Measurements from ENCODE around the gene MIA2. TPM values are rescaled to one million over a fixed set of nuclear protein-coding genes. Genes with fewer than 3 reads are reported as not detected.
"Not testable (repeated sequence)": the region's sequence is repeated elsewhere in the genome, so short reads cannot be mapped to it uniquely, and the experiment has no call there.

The MIA2 gene
- total RNA-seq, 1 donor from 2014 or later, result 19.8 TPM

GRCh38 chr14:39276005-39276404 lies 42.3 kb downstream of the MIA2 start:
- DNase-seq (ENCODE audit: low spot score), result no peak
- Mint-ChIP-seq H3K9me3 (ENCODE audit: unreplicated experiment) (no peaks in the 10 kb centered on the region), H3K27ac (ENCODE audit: unreplicated experiment) (no peak overlapping the region), H3K4me3 (ENCODE audit: unreplicated experiment) (no peak overlapping the region), H3K36me3 (ENCODE audit: low read depth, unreplicated experiment) (peaks cover 18% of the 10 kb centered on the region), H3K27me3 (ENCODE audit: unreplicated experiment) (no peaks in the 10 kb centered on the region), H3K4me1 (ENCODE audit: unreplicated experiment) (no peaks in the 10 kb centered on the region)
- TF ChIP-seq, protein P1, sequence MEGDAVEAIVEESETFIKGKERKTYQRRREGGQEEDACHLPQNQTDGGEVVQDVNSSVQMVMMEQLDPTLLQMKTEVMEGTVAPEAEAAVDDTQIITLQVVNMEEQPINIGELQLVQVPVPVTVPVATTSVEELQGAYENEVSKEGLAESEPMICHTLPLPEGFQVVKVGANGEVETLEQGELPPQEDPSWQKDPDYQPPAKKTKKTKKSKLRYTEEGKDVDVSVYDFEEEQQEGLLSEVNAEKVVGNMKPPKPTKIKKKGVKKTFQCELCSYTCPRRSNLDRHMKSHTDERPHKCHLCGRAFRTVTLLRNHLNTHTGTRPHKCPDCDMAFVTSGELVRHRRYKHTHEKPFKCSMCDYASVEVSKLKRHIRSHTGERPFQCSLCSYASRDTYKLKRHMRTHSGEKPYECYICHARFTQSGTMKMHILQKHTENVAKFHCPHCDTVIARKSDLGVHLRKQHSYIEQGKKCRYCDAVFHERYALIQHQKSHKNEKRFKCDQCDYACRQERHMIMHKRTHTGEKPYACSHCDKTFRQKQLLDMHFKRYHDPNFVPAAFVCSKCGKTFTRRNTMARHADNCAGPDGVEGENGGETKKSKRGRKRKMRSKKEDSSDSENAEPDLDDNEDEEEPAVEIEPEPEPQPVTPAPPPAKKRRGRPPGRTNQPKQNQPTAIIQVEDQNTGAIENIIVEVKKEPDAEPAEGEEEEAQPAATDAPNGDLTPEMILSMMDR (IDR thresholded peaks at IDR 0.05; ENCODE audit: unreplicated experiment), result no peak

DNA sequence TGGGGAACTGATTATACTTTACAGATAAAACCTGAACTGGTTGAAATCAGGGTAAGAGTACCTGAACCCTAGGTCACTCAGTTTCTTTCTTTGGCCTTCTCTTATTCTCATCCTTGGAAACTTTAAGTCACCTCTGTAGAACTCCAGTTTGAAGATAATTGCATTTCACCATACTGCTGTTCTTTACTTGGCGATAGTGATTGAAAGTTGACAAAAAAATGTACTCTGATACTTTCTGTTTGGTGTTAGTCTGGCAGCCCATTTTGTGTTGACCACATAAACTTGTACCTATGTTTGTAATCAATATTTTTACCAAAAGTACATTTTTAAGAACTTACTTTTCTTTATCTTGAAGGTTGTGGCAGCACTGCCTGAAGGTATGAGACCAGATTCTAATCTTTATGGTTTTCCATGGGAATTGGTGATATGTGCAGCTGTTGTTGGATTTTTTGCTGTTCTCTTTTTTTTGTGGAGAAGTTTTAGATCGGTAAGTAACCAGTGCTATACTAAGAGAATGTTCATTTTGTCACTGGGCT lies 42.9 kb downstream of the MIA2 start:
- DNase-seq (ENCODE audit: low spot score), result no peak
- no peaks in the 10 kb centered on the region for H3K9me3 Mint-ChIP-seq (ENCODE audit: unreplicated experiment)
- H3K27ac Mint-ChIP-seq (ENCODE audit: unreplicated experiment), result no peak overlapping the region
- peaks cover 21% of the 10 kb centered on the region for H3K36me3 Mint-ChIP-seq (ENCODE audit: low read depth, unreplicated experiment)
- no peaks in the 10 kb centered on the region for H3K27me3 Mint-ChIP-seq (ENCODE audit: unreplicated experiment)
- no peak overlapping the region for H3K4me3 Mint-ChIP-seq (ENCODE audit: unreplicated experiment)
- TF ChIP-seq, protein P1 (IDR thresholded peaks at IDR 0.05; ENCODE audit: unreplicated experiment), result no peak
- H3K4me1 Mint-ChIP-seq (ENCODE audit: unreplicated experiment), result no peaks in the 10 kb centered on the region

DNA sequence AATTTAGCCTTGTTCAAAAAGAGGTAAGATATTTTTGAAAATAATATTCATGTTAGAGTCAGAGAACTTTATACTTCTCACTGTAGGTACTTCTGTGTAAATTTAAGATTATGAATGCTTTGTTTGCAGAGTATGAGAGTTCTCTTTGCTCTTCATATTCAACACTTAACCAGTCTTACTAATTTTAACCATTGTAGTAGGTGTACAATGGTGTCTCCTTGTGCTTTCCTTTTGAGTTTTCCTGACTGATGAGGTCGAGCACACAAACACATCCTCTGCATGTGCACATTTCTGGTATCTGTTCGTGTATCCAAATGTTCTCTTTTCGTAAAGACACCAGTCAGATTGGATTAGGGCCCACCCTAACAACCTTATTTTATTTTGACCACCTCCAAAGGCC lies 45.8 kb downstream of the MIA2 start:
- DNase-seq (ENCODE audit: low spot score), result no peak
- H3K27me3 Mint-ChIP-seq (ENCODE audit: unreplicated experiment), result peaks cover 4% of the 10 kb centered on the region
- TF ChIP-seq, protein P1 (IDR thresholded peaks at IDR 0.05; ENCODE audit: unreplicated experiment), result no peak
- H3K9me3 Mint-ChIP-seq (ENCODE audit: unreplicated experiment), result no peaks in the 10 kb centered on the region
- peaks cover 36% of the 10 kb centered on the region for H3K36me3 Mint-ChIP-seq (ENCODE audit: low read depth, unreplicated experiment)
- no peak overlapping the region for H3K4me3 Mint-ChIP-seq (ENCODE audit: unreplicated experiment)
- H3K27ac Mint-ChIP-seq (ENCODE audit: unreplicated experiment), result no peak overlapping the region
- H3K4me1 Mint-ChIP-seq (ENCODE audit: unreplicated experiment), result no peaks in the 10 kb centered on the region

DNA sequence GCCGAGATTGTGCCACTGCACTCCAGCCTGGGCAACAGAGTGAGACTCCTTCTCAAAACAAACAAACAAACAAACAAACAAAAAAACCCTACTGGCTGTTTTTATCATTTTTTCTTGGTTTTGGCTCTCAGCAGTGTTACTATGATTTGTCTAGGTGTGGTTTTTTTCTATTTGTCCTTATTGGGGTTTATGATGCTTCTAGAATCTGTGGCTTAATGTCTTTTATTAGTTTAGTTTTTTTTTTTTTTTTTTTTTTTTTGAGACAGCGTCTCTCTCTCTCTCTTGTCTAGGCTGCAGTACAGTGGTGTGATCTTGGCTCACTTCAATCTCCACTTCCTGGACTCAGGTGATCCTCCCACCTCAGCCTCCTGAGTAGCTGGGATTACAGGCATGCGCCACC lies 47.0 kb downstream of the MIA2 start:
- H3K4me3 Mint-ChIP-seq (ENCODE audit: unreplicated experiment); H3K27ac Mint-ChIP-seq (ENCODE audit: unreplicated experiment); H3K4me1 Mint-ChIP-seq (ENCODE audit: unreplicated experiment); H3K27me3 Mint-ChIP-seq (ENCODE audit: unreplicated experiment); H3K9me3 Mint-ChIP-seq (ENCODE audit: unreplicated experiment); DNase-seq (ENCODE audit: low spot score): not testable (repeated sequence)
- peaks cover 38% of the 10 kb centered on the region for H3K36me3 Mint-ChIP-seq (ENCODE audit: low read depth, unreplicated experiment)

GRCh38 chr14:39289523-39289922 lies 55.8 kb downstream of the MIA2 start:
- no peak for DNase-seq (ENCODE audit: low spot score)
- TF ChIP-seq, protein P1 (IDR thresholded peaks at IDR 0.05; ENCODE audit: unreplicated experiment), result no peak
- no peaks in the 10 kb centered on the region for H3K9me3 Mint-ChIP-seq (ENCODE audit: unreplicated experiment)
- peaks cover 4% of the 10 kb centered on the region for H3K27me3 Mint-ChIP-seq (ENCODE audit: unreplicated experiment)
- no peaks in the 10 kb centered on the region for H3K4me1 Mint-ChIP-seq (ENCODE audit: unreplicated experiment)
- no peak overlapping the region for H3K4me3 Mint-ChIP-seq (ENCODE audit: unreplicated experiment)
- peaks cover 19% of the 10 kb centered on the region for H3K36me3 Mint-ChIP-seq (ENCODE audit: low read depth, unreplicated experiment)
- H3K27ac Mint-ChIP-seq (ENCODE audit: unreplicated experiment), result no peak overlapping the region

Measured in endothelial cell (in vitro differentiated cells).